GM23248 (cell line): ENCODE results near the gene TCF12. TPM values are rescaled to one million over a fixed set of nuclear protein-coding genes. Genes with fewer than 3 reads are reported as not detected.

Experiments used
- DNase-seq: peaks from one replicate; pipeline ENCODE4 v3.0.0-alpha.2; 2015
- H2AFZ ChIP-seq: fragments of 200-600 bp; sonication (generic); 2 replicates; pipeline ENCODE4 v1.6.1; 2016; ENCODE audit warnings: antibody characterized with exemption
- H3F3A ChIP-seq: fragments of 200-600 bp; sonication (generic); 2 replicates; pipeline ENCODE4 v1.6.1; 2016; ENCODE audit warnings: mild to moderate bottlenecking, antibody characterized with exemption, mixed run types; ENCODE audit not compliant: insufficient read depth
- H3K27ac ChIP-seq: fragments of 200-600 bp; sonication (generic); 2 replicates; pipeline ENCODE4 v1.5.1; 2016; ENCODE audit warnings: mild to moderate bottlenecking
- H3K27me3 ChIP-seq: fragments of 200-600 bp; sonication (generic); replicated peaks from 2 replicates; pipeline ENCODE4 v1.6.1; 2016; ENCODE audit warnings: mild to moderate bottlenecking; ENCODE audit not compliant: insufficient read depth
- H3K36me3 ChIP-seq: fragments of 200-600 bp; sonication (generic); 2 replicates; pipeline ENCODE4 v1.6.1; 2016; ENCODE audit warnings: low read depth, mild to moderate bottlenecking
- H3K4me1 ChIP-seq: fragments of 200-600 bp; sonication (generic); 2 replicates; pipeline ENCODE4 v1.6.1; 2016; ENCODE audit warnings: mild to moderate bottlenecking; ENCODE audit not compliant: insufficient read depth
- H3K4me2 ChIP-seq: fragments of 200-600 bp; sonication (generic); one replicate; pipeline ENCODE4 v1.6.1; 2016; ENCODE audit warnings: mild to moderate bottlenecking; ENCODE audit not compliant: unreplicated experiment
- H3K4me3 ChIP-seq: fragments of 200-600 bp; sonication (generic); 2 replicates; pipeline ENCODE4 v1.5.1; 2016; ENCODE audit warnings: mild to moderate bottlenecking
- H3K79me2 ChIP-seq: fragments of 200-600 bp; sonication (generic); 2 replicates; pipeline ENCODE4 v1.6.1; 2016; ENCODE audit warnings: mild to moderate bottlenecking; ENCODE audit not compliant: insufficient read depth
- H3K9ac ChIP-seq: fragments of 200-600 bp; sonication (generic); 2 replicates; pipeline ENCODE4 v1.6.1; 2016; ENCODE audit warnings: mild to moderate bottlenecking
- H3K9me2 ChIP-seq: fragments of 200-600 bp; sonication (generic); 2 replicates; pipeline ENCODE4 v1.6.1; 2016; ENCODE audit warnings: mixed run types, mild to moderate bottlenecking, moderate library complexity; ENCODE audit not compliant: insufficient read depth
- H3K9me3 ChIP-seq: fragments of 200-600 bp; sonication (generic); one replicate; pipeline ENCODE4 v1.6.1; 2017; ENCODE audit warnings: low read depth
- H4K20me1 ChIP-seq: fragments of 200-600 bp; sonication (generic); 2 replicates; pipeline ENCODE4 v1.6.0; 2016; ENCODE audit not compliant: insufficient read depth
- EZH2 ChIP-seq: fragments of 200-600 bp; sonication (generic); IDR thresholded peaks from 2 replicates; pipeline ENCODE4 v1.6.1; 2018; ENCODE audit warnings: antibody characterized with exemption, mild to moderate bottlenecking; ENCODE audit not compliant: insufficient read depth, poor library complexity, severe bottlenecking
- EZH2phosphoT487 ChIP-seq: fragments of 200-600 bp; sonication (generic); IDR thresholded peaks from 2 replicates; pipeline ENCODE4 v1.6.1; 2018; ENCODE audit warnings: antibody characterized with exemption, moderate library complexity, mild to moderate bottlenecking, low read depth; ENCODE audit not compliant: insufficient read depth
- WGBS, 2 experiments: methylation state at CpG; one replicate each; pipeline ENCODE4 v1.1.6; 2015 to 2017; ENCODE audit warnings: low lambda C conversion rate in 2 of 2, low coverage in 1 of 2; ENCODE audit errors: missing lambda C conversion rate in 2 of 2; 5-methylcytosine and 5-hydroxymethylcytosine counted together
- in situ Hi-C: fragments of 300-500 bp; cut with MboI; formaldehyde crosslinking; loops from 2 replicates; pipeline ENCODE4 v1.15.0; 2020
- polyA plus RNA-seq: library from polyadenylated mRNA; unstranded; fragments of >200 nt; fragmentation: Nextera tagmentation; extraction: Ambion mirVana; gene quantifications from 2 replicates; pipeline ENCODE4 v1.2.1, GENCODE V29; 2016
- total RNA-seq: library from RNA; depleted of rRNA; stranded (reverse); fragments of >200 nt; shearing (Covaris generic); gene quantifications from 2 replicates; pipeline ENCODE4 v1.2.3, GENCODE V29; 2014

TCF12 gene
- total and polyA plus RNA-seq, 2 experiments from 2014 or later, result 53.6 to 58.6 TPM

DNA sequence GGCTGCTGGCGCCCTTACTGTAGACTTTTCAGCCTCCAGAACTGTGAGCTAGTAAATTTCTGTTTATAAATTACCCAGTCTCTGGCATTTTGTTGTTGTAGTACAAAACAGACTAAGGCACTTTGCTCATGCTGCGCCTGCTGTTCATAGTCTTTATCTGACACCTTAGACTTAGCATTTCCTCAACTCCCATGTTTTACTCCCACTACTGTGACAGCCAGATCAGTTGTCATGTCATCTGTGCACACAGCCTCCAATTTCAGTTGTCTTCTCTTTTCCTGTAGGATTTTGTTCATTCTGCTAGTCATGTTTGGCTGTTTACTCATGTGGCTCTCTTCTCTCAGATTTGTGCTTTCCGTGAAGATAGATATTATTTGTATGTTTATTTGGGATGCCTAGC is 62.0 kb downstream of the TCF12 start:
- TF ChIP-seq EZH2 (no peak), EZH2phosphoT487 (no peak)
- no peak overlapping the region for H2AFZ ChIP-seq
- no peaks in the 10 kb centered on the region for H3K9me3 ChIP-seq
- H3K4me3 ChIP-seq, result no peak overlapping the region
- H3K27ac ChIP-seq, result no peak overlapping the region
- H3K4me1 ChIP-seq, result peaks cover 48% of the 10 kb centered on the region
- 94 to 100% methylated on average over 3 of the region's 3 CpGs for WGBS, 2 experiments
- H3K79me2 ChIP-seq, result peaks cover 90% of the 10 kb centered on the region
- in situ Hi-C loops, result no loop called here
- DNase-seq, result no peak
- no peak overlapping the region for H3K9ac ChIP-seq
- no peaks in the 10 kb centered on the region for H3K36me3 ChIP-seq
- no peaks in the 10 kb centered on the region for H4K20me1 ChIP-seq
- no peaks in the 10 kb centered on the region for H3K27me3 ChIP-seq
- H3F3A ChIP-seq, result peaks cover 30% of the 10 kb centered on the region
- H3K4me2 ChIP-seq, result no peak overlapping the region
- H3K9me2 ChIP-seq, result no peaks in the 10 kb centered on the region

DNA sequence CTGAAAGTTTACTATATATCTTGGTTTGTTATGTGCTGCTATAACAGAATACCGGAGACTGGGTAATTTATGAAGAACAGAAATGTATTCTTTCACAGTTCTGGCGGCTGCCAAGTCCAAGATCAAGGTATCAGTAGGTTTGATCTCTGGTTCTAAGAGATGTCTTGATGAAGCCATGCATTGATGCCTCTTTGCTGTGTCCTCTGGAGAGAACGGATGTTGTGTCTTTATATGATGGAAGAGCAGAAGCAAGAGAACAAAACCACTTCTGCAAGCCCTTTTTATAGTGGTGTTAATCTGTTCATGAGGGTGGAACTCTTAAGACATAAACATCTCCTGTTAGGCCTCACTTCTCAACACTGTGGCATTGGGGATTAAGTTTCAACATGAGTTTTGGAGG is 62.7 kb downstream of the TCF12 start:
- DNase-seq, result no peak
- no peak overlapping the region for H2AFZ ChIP-seq
- no peaks in the 10 kb centered on the region for H3K9me3 ChIP-seq
- no peak overlapping the region for H3K4me2 ChIP-seq
- TF ChIP-seq EZH2, result no peak
- TF ChIP-seq EZH2phosphoT487, result no peak
- in situ Hi-C loops, result no loop called here
- H3K27ac ChIP-seq, result no peak overlapping the region
- peaks cover 89% of the 10 kb centered on the region for H3K79me2 ChIP-seq
- H4K20me1 ChIP-seq, result no peaks in the 10 kb centered on the region
- H3K4me3 ChIP-seq, result no peak overlapping the region
- H3K27me3 ChIP-seq, result no peaks in the 10 kb centered on the region
- H3F3A ChIP-seq, result peaks cover 37% of the 10 kb centered on the region
- no peaks in the 10 kb centered on the region for H3K9me2 ChIP-seq
- peaks cover 54% of the 10 kb centered on the region for H3K4me1 ChIP-seq
- no peaks in the 10 kb centered on the region for H3K36me3 ChIP-seq
- H3K9ac ChIP-seq, result no peak overlapping the region
- WGBS, 2 experiments, result 97 to 99% methylated on average over 3 of the region's 3 CpGs

DNA sequence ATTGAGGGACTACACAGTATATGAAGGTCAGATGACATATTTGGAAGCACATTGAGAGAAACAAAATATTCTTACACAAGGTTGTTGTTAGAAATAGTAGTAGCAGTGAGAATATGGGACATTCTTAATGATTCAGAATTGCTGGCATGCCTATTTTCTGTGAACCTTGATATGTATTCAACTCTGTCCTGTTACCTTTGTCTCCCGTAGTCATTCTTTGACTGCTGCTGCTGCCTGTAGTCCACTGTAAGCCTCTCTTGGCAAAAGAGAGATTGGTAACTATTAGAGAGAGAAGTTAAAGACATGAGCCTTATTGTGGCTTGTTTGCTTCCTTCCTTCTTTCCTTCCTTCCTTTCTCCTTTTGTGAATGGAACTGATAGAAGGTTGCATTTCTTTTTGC is 64.5 kb downstream of the TCF12 start:
- Histone ChIP-seq H3K4me3 (no peak overlapping the region), H3K27me3 (no peaks in the 10 kb centered on the region), H2AFZ (no peak overlapping the region), H3K9me2 (no peaks in the 10 kb centered on the region), H3K4me1 (peaks cover 73% of the 10 kb centered on the region), H3K36me3 (no peaks in the 10 kb centered on the region), H3K4me2 (no peak overlapping the region), H4K20me1 (no peaks in the 10 kb centered on the region), H3K9ac (no peak overlapping the region), H3K9me3 (no peaks in the 10 kb centered on the region), H3F3A (peaks cover 53% of the 10 kb centered on the region), H3K27ac (no peak overlapping the region), H3K79me2 (peaks cover 89% of the 10 kb centered on the region)
- 62 to 86% methylated on average over 1 of the region's 1 CpG for WGBS, 2 experiments
- DNase-seq, result no peak
- TF ChIP-seq EZH2, result no peak
- TF ChIP-seq EZH2phosphoT487, result no peak
- in situ Hi-C loops, result no loop called here

DNA sequence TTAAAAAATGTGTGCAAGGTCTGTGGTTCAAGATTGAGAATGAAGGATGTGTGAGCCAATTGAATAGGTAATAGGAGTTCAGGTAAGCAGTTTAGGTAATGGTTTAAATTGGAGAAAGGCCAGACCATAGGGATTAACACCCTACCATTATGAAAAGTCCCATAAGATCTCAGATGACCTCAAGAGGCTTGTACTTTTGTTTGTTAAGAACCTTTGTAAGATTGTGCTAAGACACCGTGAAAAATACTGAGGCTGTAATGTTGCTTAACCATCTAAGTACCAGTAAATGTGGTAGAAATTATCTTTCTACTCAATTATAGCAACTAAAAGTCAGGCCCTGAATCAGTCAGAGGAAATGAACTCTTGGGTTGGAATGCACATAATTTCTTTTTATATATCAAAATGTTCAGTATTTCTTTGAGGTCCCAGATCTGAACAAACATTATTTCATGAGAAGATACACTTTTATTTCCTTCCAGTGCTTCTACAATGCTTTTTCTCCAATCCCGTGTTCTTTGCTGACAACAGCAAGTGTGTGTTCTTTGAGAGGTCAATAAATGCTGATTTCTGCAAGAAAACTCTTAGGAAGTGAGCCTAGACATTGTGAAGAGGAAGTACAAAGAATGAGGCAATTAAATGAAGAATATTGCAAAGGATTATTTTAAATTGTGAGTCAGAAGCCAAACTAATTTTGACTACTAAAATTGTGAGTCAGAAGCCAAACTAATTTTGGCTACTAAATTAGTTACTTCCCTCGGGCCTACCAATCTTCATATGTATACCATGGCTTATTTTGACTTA is 66.4 kb downstream of the TCF12 start:
- 0 to 1% methylated on average over 3 of the region's 3 CpGs for WGBS, 2 experiments
- H3K79me2 ChIP-seq, result peaks cover 89% of the 10 kb centered on the region
- no peaks in the 10 kb centered on the region for H3K9me3 ChIP-seq
- no peaks in the 10 kb centered on the region for H3K9me2 ChIP-seq
- no peaks in the 10 kb centered on the region for H4K20me1 ChIP-seq
- H3K9ac ChIP-seq, result peak overlapping the region; percentile 53
- H3K27me3 ChIP-seq, result no peaks in the 10 kb centered on the region
- in situ Hi-C loops, result no loop called here
- H3K36me3 ChIP-seq, result no peaks in the 10 kb centered on the region
- DNase-seq, result peak; percentile 79
- H3K4me3 ChIP-seq, result peak overlapping the region; percentile 57
- H3F3A ChIP-seq, result peaks cover 41% of the 10 kb centered on the region
- TF ChIP-seq EZH2, result no peak
- no peak for TF ChIP-seq EZH2phosphoT487
- peak overlapping the region; percentile 83 for H3K27ac ChIP-seq
- peak overlapping the region; percentile 78 for H3K4me2 ChIP-seq
- H3K4me1 ChIP-seq, result peaks cover 76% of the 10 kb centered on the region
- H2AFZ ChIP-seq, result no peak overlapping the region
